ENCODE data around the gene NTRK2. TPM values are rescaled to one million over a fixed set of nuclear protein-coding genes. Genes with fewer than 3 reads are reported as not detected.

NTRK2 gene
- total and polyA plus RNA-seq, 10 of the 15 experiments (the other 5 are each of a cell fraction or from before 2014, with no cell fraction given), result 0.42 to 4.6 (median 0.65) TPM

- TF ChIP-seq BHLHE40 (IDR thresholded peaks at IDR 0.05; ENCODE audit: borderline replicate concordance in 1 of 2, low read depth in 2 of 2, low read length in 1 of 2), result 0 out of 4 replicates have a peak, but pooled peaks of 1 of the 2 experiments have one; percentile 31
- no peak for TF ChIP-seq NFIC (IDR thresholded peaks at IDR 0.05; ENCODE audit: low read depth, low read length)
- TF ChIP-seq ASH2L (IDR thresholded peaks at IDR 0.05; ENCODE audit: borderline replicate concordance, low read depth), result no peak
- no peak for TF ChIP-seq NR2C2 (IDR thresholded peaks at IDR 0.05; ENCODE audit: borderline replicate concordance, control insufficient read depth, insufficient read length, low read depth)
- no peak for TF ChIP-seq SPI1 (IDR thresholded peaks at IDR 0.05; ENCODE audit: borderline replicate concordance, insufficient read depth, low read depth, low read length)
- peak; percentile 18 for TF ChIP-seq CUX1 (IDR thresholded peaks at IDR 0.05; ENCODE audit: insufficient replicate concordance, low read depth, low read length)
- TF ChIP-seq ZZZ3 (IDR thresholded peaks at IDR 0.05; ENCODE audit: control insufficient read depth, insufficient read length, low read depth), result no peak
- TF ChIP-seq POU2F2 (IDR thresholded peaks at IDR 0.05; ENCODE audit: borderline replicate concordance, low read depth, low read length), result 0 out of 3 replicates have a peak, but pooled peaks have one; percentile 25
- TF ChIP-seq, protein P1, sequence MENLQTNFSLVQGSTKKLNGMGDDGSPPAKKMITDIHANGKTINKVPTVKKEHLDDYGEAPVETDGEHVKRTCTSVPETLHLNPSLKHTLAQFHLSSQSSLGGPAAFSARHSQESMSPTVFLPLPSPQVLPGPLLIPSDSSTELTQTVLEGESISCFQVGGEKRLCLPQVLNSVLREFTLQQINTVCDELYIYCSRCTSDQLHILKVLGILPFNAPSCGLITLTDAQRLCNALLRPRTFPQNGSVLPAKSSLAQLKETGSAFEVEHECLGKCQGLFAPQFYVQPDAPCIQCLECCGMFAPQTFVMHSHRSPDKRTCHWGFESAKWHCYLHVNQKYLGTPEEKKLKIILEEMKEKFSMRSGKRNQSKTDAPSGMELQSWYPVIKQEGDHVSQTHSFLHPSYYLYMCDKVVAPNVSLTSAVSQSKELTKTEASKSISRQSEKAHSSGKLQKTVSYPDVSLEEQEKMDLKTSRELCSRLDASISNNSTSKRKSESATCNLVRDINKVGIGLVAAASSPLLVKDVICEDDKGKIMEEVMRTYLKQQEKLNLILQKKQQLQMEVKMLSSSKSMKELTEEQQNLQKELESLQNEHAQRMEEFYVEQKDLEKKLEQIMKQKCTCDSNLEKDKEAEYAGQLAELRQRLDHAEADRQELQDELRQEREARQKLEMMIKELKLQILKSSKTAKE (IDR thresholded peaks at IDR 0.05; ENCODE audit: low read depth, poor library complexity, severe bottlenecking), result no peak
- no peak for TF ChIP-seq RELB (IDR thresholded peaks at IDR 0.05; ENCODE audit: low read depth)
- TF ChIP-seq, protein P2, sequence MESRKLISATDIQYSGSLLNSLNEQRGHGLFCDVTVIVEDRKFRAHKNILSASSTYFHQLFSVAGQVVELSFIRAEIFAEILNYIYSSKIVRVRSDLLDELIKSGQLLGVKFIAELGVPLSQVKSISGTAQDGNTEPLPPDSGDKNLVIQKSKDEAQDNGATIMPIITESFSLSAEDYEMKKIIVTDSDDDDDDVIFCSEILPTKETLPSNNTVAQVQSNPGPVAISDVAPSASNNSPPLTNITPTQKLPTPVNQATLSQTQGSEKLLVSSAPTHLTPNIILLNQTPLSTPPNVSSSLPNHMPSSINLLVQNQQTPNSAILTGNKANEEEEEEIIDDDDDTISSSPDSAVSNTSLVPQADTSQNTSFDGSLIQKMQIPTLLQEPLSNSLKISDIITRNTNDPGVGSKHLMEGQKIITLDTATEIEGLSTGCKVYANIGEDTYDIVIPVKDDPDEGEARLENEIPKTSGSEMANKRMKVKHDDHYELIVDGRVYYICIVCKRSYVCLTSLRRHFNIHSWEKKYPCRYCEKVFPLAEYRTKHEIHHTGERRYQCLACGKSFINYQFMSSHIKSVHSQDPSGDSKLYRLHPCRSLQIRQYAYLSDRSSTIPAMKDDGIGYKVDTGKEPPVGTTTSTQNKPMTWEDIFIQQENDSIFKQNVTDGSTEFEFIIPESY (IDR thresholded peaks at IDR 0.05), result no peak
- TF ChIP-seq IKZF2 (IDR thresholded peaks at IDR 0.05), result peak in 1 of 2 experiments; percentile 30; a peak in 1 of 4 replicates
- TF ChIP-seq RBBP5 (conservative IDR thresholded peaks at IDR 0.05), result no peak
- no peak for TF ChIP-seq RAD21 (IDR thresholded peaks at IDR 0.05; ENCODE audit: insufficient read depth, low read depth, low read length)
- TF ChIP-seq DPF2 (IDR thresholded peaks at IDR 0.05), result 0 out of 2 replicates have a peak, but pooled peaks have one; percentile 18
- TF ChIP-seq MYB (IDR thresholded peaks at IDR 0.05; ENCODE audit: borderline replicate concordance, low read depth, low read length), result no peak
- 0 out of 2 replicates have a peak, but pooled peaks have one; percentile 19 for TF ChIP-seq TAF1 (IDR thresholded peaks at IDR 0.05; ENCODE audit: borderline replicate concordance, low read depth, low read length)
Observed at GRCh38 chr9:84694248-84694647, 24.7 kb downstream of the NTRK2 start (continued).
